ENCODE measurements around the gene RALGPS1.
A peak's percentile ranks its signal among the peaks of the same experiment; 100 is the strongest.

The RALGPS1 gene

DNA sequence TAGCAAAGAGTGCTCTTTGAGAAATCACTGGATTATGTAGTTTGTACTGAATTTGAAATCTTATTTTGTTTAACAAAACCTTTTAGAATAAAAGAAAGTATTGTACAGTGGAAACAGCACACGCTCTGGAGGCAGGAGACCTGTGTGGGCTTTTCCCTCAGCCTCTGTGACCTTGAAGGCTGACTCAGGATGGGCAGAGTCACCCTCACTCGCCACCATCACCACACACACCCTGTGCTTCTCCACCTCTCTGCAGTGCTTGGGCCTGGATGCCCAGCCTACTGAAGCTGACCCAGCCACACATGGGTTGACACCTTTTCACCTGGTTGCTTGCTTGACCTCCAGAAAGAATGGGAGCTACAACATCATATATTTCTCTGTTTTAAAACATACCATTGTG, 188.2 kb downstream of the RALGPS1 start:
- DNase-seq = no peak

DNA sequence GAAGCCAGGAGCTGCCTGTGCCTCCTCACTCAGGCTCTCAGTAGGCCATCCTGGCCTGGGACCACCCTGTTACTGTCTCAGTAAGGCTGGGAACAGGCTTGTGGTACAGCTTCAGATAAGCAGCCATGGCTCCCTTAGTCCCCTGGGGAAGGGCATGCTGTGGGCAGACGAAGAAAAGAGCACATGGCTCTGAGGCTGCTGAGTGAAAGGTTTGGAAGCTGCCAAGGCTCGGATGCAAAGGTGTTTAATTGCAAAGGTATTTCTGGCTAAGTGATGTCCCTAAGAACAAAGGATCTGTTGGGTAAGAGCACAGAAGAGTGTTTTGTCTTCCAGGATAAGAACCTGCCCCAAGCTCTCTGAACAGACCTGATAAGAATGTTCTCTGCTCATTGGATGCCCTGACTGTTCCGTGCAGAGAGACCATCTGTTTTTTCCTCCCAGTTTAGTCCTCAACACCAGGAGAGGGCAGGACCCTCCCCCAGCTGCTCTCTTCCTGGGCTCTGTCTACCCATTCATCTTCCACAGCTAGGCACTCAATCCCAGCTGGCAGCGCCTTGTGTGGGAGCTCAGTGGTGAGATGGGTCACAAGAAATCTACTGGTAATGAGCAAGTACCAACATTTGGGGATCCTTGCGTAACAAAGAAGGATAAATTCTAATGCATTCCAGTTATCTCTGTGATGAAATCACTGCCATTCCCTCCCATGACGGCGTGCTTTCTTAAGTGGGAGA, 190.2 kb downstream of the RALGPS1 start:
- DNase-seq = no peak

DNA sequence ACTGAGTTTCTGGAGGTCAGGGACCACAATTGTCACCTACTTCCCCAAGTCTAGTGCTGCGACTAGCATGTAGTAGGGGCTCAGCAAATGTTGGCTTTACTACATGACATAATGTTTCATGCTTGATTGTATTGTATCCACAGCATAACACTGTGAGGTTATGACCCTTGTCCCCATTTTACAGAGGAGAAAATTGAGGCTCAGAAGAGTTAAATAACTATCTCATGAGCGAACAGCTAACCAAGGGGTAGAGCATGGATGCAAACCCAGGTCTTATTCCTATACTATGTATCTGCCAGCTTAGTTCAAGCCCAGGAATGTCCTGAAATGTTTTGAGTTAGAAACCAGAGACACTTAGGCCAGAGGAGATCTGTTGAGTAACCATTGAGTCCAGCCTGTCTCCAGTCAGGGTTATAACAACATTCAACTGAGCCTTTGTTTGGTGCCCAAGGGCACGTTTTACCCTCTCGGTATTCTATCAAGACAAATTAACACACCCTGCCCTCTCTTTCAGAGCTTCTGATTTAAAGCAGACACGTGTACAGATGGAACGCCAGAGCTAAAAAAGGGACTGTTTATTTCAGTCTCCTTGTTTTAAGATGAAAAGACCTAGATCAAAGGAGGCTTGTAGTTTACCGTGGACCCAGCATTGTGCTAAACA, 191.4 kb downstream of the RALGPS1 start:
- no peak for DNase-seq

DNA sequence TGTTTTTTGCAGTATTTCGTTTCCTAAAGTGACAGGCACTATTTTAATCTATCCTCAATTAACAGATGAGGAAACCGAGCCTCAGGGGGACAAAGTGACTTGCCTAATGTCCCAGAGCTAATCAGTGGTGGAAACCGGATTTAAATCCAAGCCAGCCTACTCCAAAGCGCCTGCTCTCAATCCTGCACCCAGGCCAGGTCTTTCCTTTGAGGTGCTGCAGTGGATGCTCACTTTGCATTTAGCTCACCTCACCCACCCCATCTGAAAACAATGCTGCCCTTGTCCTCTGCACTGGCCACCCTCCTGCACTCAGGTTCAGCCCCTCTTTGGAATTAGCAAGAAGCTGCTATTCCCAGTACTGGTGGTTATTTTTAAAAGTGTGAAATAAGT, 191.9 kb downstream of the RALGPS1 start:
- no peak for DNase-seq

- DNase-seq = no peak
Observed at GRCh38 chr9:127107171-127107928, 192.8 kb downstream of the RALGPS1 start.

GRCh38 chr9:127107929-127108876, 193.6 kb downstream of the RALGPS1 start:
- DNase-seq = no peak

- DNase-seq = no peak
Observed at GRCh38 chr9:127109212-127109711, 194.7 kb downstream of the RALGPS1 start.

DNA sequence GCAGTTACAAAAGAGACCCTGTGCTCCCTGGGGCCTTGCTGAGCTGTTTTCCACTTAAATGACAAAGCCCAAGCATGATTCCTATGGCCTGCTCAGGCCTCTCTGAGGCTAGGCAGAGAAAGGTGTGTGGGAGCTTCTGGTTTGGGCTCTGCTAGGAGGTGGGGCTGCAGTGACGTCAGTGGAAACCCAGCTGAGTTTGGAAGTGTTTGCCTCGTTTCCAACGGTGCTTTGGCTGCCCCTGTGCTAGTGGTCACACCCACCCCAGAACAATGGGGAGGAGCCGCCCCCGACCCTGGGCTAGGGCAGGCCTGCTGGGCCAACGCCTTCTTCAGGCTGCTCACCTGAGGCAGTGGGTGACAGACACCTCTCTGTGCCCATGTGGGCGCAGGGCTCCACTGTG, 197.5 kb downstream of the RALGPS1 start:
- no peak for DNase-seq

GRCh38 chr9:127112735-127113161, 198.2 kb downstream of the RALGPS1 start:
- DNase-seq = no peak

- DNase-seq = no peak
Observed at GRCh38 chr9:127113191-127113972, 198.8 kb downstream of the RALGPS1 start.

DNA sequence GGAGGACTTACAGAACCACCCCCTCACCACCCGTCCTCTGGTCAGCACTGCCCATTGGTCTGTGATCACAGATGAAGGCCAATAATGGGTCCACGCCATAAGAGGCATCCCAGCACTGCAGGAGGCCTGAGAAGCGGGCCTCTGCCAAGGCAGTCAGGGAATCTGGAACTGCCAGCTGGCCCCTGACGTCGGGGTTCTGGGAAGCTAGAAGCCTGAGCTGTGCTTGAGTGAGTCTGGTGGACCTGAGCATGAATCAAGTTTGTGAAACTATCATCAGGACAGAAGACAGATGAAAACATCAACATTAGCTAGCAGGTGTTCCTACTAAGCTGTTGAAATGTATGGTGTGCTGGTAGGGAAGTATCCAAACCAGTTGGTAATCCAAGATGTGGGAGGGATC, 200.0 kb downstream of the RALGPS1 start:
- DNase-seq = no peak

GRCh38 chr9:127116088-127116726, 201.6 kb downstream of the RALGPS1 start:
- DNase-seq = no peak

GRCh38 chr9:127116957-127117356, 202.4 kb downstream of the RALGPS1 start:
- DNase-seq = peak; percentile 58

GRCh38 chr9:127117801-127118200, 203.2 kb downstream of the RALGPS1 start:
- DNase-seq = no peak

- DNase-seq = no peak
Observed at GRCh38 chr9:127118597-127119319, 204.2 kb downstream of the RALGPS1 start.

DNA sequence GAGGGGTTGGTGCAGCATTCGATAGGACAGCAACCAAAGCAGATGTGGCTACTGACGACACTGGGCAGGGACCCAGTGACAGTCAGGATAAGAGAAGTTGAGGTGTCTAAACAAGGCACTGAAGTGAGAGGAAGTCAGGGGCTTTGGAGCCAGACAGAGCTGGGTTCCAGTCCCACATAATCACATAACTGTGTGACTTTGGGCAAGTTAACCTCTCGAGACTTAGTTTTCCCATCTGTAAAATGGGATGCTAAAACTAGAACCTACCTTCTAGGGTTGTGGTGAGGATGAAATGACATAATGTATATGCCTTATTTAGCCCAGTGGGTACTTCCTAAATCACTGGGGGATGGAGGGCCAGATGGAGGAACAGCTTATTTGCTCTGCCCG, 204.7 kb downstream of the RALGPS1 start:
- DNase-seq = no peak

DNA sequence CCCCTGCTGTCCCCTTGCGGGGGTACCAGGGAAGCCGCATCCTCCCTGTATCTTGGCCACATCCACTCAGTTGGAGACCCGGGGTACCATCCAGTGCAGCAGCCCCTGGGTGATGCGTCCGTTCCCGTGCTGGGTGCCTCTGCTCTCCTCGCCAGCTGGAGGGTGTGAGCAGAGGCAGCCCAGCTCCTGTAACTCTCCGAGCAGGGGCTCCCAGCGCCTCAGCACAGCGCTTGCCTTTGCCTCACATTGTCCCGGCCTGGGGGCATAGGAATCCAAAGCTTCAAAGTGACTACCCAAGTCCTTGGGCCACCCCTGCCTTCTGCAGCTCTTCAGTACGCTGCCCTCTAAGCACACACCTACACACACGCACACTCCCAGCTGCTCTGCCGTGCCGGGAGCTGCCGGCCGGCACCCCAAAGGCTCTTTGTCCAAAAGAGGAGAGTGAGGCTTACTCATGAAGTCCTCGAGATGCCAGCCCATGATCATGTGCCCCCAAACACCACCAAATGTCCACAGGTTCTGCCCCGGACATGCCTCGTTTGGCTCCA, 207.1 kb downstream of the RALGPS1 start:
- no peak for DNase-seq

- peak; percentile 92 for DNase-seq
Observed at GRCh38 chr9:127122176-127123063, 207.8 kb downstream of the RALGPS1 start, which contains the start of gene ANGPTL2. ANGPTL2 (minus strand) TSS chr9:127122635; CDS start chr9:127108731, 13,904 bp downstream.

All from fibroblast of skin of right biceps (primary cell).